Mesenchymal stem cell (in vitro differentiated cells and primary cell): ENCODE measurements around the gene RRP1.

Experiments used
- DNase-seq: peaks from one replicate; pipeline ENCODE4 v3.0.0-alpha.2; 2013
- H2AFZ ChIP-seq: one replicate; pipeline ENCODE4 v1.6.1; 2013; ENCODE audit warnings: low read depth, mild to moderate bottlenecking, control low read depth, inconsistent platforms, low read length, moderate library complexity
- H2AK5ac ChIP-seq: 2 replicates; pipeline ENCODE4 v1.6.1; 2013; ENCODE audit warnings: low read length, moderate library complexity, mild to moderate bottlenecking, inconsistent platforms; ENCODE audit not compliant: severe bottlenecking
- H2BK120ac ChIP-seq: one replicate; pipeline ENCODE4 v1.6.1; 2013; ENCODE audit warnings: low read depth, mild to moderate bottlenecking, inconsistent platforms, low read length, moderate library complexity
- H2BK12ac ChIP-seq, 2 experiments: one replicate each; pipeline ENCODE4 v1.6.1; 2013; ENCODE audit warnings: inconsistent platforms in 2 of 2, low read length in 2 of 2, mild to moderate bottlenecking in 2 of 2, moderate library complexity in 2 of 2, control low read depth in 1 of 2
- H2BK15ac ChIP-seq: one replicate; pipeline ENCODE4 v1.6.1; 2013; ENCODE audit warnings: mild to moderate bottlenecking, low read depth, inconsistent platforms; ENCODE audit not compliant: poor library complexity, severe bottlenecking
- H2BK5ac ChIP-seq: 2 replicates; pipeline ENCODE4 v1.6.1; 2013; ENCODE audit warnings: low read depth, mild to moderate bottlenecking, low read length, control low read depth, inconsistent platforms; ENCODE audit not compliant: poor library complexity, severe bottlenecking
- H3K14ac ChIP-seq, 2 experiments: one replicate each; pipeline ENCODE4 v1.6.1; 2013; ENCODE audit warnings: inconsistent platforms in 2 of 2, low read length in 2 of 2, control low read depth in 1 of 2, mild to moderate bottlenecking in 1 of 2, moderate library complexity in 1 of 2
- H3K18ac ChIP-seq, 2 experiments: one replicate each; pipeline ENCODE4 v1.6.1; 2013; ENCODE audit warnings: inconsistent platforms in 2 of 2, low read length in 2 of 2, control low read depth in 1 of 2, low read depth in 1 of 2, mild to moderate bottlenecking in 1 of 2
- H3K23ac ChIP-seq, 2 experiments: one replicate each; pipeline ENCODE4 v1.6.1; 2013; ENCODE audit warnings: inconsistent platforms in 2 of 2, low read length in 2 of 2, mild to moderate bottlenecking in 2 of 2, moderate library complexity in 2 of 2, control low read depth in 1 of 2
- H3K27ac ChIP-seq: 2 replicates; pipeline ENCODE4 v1.5.1; 2013; ENCODE audit warnings: mild to moderate bottlenecking, moderate library complexity, low read length, control low read depth, inconsistent platforms; ENCODE audit not compliant: poor library complexity, severe bottlenecking
- H3K27me3 ChIP-seq, 2 experiments: 2 replicates each; pipeline versions ENCODE4 v1.6.1 to v1.7.0; 2013; ENCODE audit warnings: low read length in 2 of 2, mild to moderate bottlenecking in 2 of 2, moderate library complexity in 2 of 2, control low read depth in 1 of 2, inconsistent platforms in 1 of 2; ENCODE audit not compliant: control insufficient read depth in 1 of 2, insufficient read depth in 1 of 2
- H3K36me3 ChIP-seq, 2 experiments: 2 replicates each; pipeline versions ENCODE4 v1.6.1 to v1.7.0; 2013; ENCODE audit warnings: low read length in 2 of 2, control low read depth in 1 of 2, inconsistent platforms in 1 of 2, low read depth in 1 of 2, mild to moderate bottlenecking in 1 of 2; ENCODE audit not compliant: insufficient read depth in 2 of 2, control insufficient read depth in 1 of 2
- H3K4ac ChIP-seq, 2 experiments: one replicate each; pipeline ENCODE4 v1.6.1; 2013; ENCODE audit warnings: inconsistent platforms in 2 of 2, low read length in 2 of 2, mild to moderate bottlenecking in 2 of 2, moderate library complexity in 2 of 2, control low read depth in 1 of 2, low read depth in 1 of 2
- H3K4me1 ChIP-seq: 2 replicates; pipeline ENCODE4 v1.6.1; 2013; ENCODE audit warnings: low read depth, low read length, control low read depth; ENCODE audit not compliant: control insufficient read depth, insufficient read depth
- H3K4me2 ChIP-seq: 2 replicates; pipeline ENCODE4 v1.6.1; 2013; ENCODE audit warnings: low read length, mild to moderate bottlenecking, inconsistent platforms; ENCODE audit not compliant: poor library complexity, severe bottlenecking
- H3K4me3 ChIP-seq, 2 experiments: 2 replicates each; pipeline versions ENCODE4 v1.5.1 to v1.7.0; 2013; ENCODE audit warnings: low read length in 2 of 2, mild to moderate bottlenecking in 2 of 2, control low read depth in 1 of 2, low read depth in 1 of 2; ENCODE audit not compliant: insufficient read depth in 1 of 2
- H3K79me1 ChIP-seq: replicated peaks from 2 replicates; pipeline ENCODE4 v1.6.1; 2013; ENCODE audit warnings: mild to moderate bottlenecking, control low read depth, low read length, inconsistent platforms; ENCODE audit not compliant: poor library complexity, severe bottlenecking
- H3K9ac ChIP-seq: 2 replicates; pipeline ENCODE4 v1.7.0; 2013; ENCODE audit warnings: mild to moderate bottlenecking, low read length, moderate library complexity
- H3K9me3 ChIP-seq: 2 replicates; pipeline ENCODE4 v1.7.0; 2013; ENCODE audit warnings: mild to moderate bottlenecking, low read length; ENCODE audit not compliant: control insufficient read depth
- H4K8ac ChIP-seq: one replicate; pipeline ENCODE4 v1.6.1; 2013; ENCODE audit warnings: inconsistent platforms, mild to moderate bottlenecking, low read length, moderate library complexity
- H4K91ac ChIP-seq: one replicate; pipeline ENCODE4 v1.6.1; 2013; ENCODE audit warnings: mild to moderate bottlenecking, low read length, inconsistent platforms
- WGBS: methylation state at CpG from one replicate; pipeline ENCODE4 v1.1.7; 2013; ENCODE audit warnings: mixed read lengths; 5-methylcytosine and 5-hydroxymethylcytosine counted together

The RRP1 gene

DNA sequence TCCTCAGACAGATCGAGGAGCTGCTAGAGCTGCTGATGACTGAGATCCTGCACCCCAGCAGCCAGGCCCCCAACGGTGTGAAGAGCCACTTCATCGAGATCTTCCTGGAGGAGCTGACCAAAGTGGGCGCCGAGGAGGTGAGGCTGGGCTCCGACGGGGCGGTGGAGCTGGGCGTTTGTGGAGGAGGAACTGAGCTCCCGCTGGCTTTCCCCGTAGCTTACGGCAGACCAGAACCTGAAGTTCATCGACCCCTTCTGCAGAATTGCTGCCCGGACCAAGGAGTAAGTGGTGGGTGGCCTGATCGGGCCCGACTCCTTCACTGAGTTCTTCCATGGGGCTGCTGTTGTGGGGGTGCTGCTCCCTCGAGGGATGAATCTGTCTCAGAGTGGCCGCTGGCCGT lies 8.0 kb downstream of the RRP1 start:
- no peak for DNase-seq
- peaks cover 6% of the 10 kb centered on the region for H3K4me1 ChIP-seq
- no peak overlapping the region for H2BK120ac ChIP-seq
- no peak overlapping the region for H2BK15ac ChIP-seq
- H2BK5ac ChIP-seq, result no peak overlapping the region
- H4K91ac ChIP-seq, result no peak overlapping the region
- H4K8ac ChIP-seq, result no peak overlapping the region
- peaks cover 97 to 100% of the 10 kb centered on the region in 2 experiments for H3K36me3 ChIP-seq
- H3K9me3 ChIP-seq, result no peaks in the 10 kb centered on the region
- no peak overlapping the region for H3K4ac ChIP-seq
- 97% methylated on average over 19 of the region's 19 CpGs for WGBS
- no peak overlapping the region for H3K14ac ChIP-seq
- no peak overlapping the region for H2AK5ac ChIP-seq
- H3K4me2 ChIP-seq, result no peak overlapping the region
- no peak overlapping the region for H3K18ac ChIP-seq
- no peak overlapping the region for H3K9ac ChIP-seq
- H3K4me3 ChIP-seq, result no peak overlapping the region
- H3K27ac ChIP-seq, result no peak overlapping the region
- H2AFZ ChIP-seq, result no peak overlapping the region
- no peak overlapping the region for H2BK12ac ChIP-seq
- peaks cover 61% of the 10 kb centered on the region for H3K79me1 ChIP-seq
- H3K23ac ChIP-seq, result no peak overlapping the region
- no peaks in the 10 kb centered on the region for H3K27me3 ChIP-seq

DNA sequence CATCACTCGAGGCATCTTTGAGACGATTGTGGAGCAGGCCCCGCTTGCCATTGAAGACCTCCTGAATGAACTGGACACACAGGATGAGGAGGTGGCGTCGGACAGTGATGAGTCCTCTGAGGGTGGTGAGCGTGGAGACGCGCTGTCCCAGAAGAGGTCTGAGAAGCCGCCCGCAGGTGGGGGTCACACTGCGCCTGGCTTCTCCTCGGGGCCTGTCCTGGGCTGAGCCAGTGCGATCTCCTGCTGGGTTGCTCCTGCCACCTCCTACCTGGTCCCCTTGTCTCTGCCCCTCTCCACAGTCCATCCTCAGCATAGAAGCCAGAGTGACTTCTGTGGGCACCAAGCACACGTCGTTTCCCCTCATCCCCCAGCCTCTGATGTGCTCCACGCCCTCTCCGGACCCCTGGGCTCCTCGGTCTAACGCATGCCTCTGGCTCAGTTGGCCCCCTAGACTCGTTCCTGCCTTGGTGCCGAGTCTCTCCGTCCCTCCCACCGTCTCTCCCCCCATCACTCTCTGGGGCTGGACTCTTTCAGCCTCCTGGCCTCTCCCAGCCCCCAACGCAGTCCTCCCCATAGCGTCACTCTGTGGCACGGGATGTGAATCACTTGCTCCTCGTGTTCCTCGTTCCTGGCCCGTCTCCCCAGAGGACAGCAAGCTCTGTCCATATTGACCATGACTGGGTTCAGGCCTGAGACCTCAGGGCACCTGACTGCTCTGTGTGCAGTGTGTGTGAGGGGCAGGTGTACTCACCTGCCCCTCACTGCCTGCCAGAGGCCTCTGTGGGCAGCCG lies 8.7 kb downstream of the RRP1 start:
- Histone ChIP-seq H2AFZ (no peak overlapping the region), H3K18ac (no peak overlapping the region), H3K9me3 (no peaks in the 10 kb centered on the region), H3K23ac (no peak overlapping the region), H2BK5ac (no peak overlapping the region), H2BK15ac (no peak overlapping the region), H3K79me1 (peaks cover 59% of the 10 kb centered on the region), H3K14ac (no peak overlapping the region), H3K27me3 (no peaks in the 10 kb centered on the region), H3K4me2 (no peak overlapping the region), H3K4ac (no peak overlapping the region), H2AK5ac (no peak overlapping the region), H4K8ac (no peak overlapping the region), H3K9ac (no peak overlapping the region), H4K91ac (no peak overlapping the region), H3K27ac (no peak overlapping the region), H2BK12ac (no peak overlapping the region), H3K4me3 (no peak overlapping the region), H3K4me1 (peaks cover 6% of the 10 kb centered on the region), H2BK120ac (no peak overlapping the region), H3K36me3 (peaks cover 97 to 100% of the 10 kb centered on the region in 2 experiments)
- 95% methylated on average over 30 of the region's 30 CpGs for WGBS
- DNase-seq, result no peak

DNA sequence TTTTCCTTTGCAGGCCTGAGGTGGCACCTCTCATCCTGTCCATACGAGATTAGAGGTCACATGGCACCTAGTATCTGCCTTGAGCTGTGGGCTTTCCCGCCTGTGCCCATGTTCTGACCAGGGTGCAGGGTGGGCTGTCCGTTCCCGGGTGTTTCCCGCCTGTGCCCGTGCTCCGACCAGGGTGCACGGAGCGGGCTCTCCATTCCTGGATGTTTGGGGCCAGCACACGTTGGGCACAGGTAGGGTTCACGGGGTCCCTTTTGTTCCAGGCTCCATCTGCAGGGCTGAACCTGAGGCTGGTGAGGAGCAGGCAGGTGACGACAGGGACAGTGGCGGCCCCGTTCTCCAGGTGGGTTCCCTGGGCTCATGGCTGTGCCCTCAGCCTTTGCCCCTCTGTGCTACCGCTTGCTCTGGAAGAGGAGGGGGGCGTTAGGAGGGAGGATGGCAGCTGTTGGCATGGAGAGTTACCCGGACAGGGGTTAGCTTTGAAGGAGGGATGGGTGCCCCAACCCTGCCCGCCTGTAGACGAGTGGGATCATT lies 10.0 kb downstream of the RRP1 start:
- Histone ChIP-seq H2BK12ac (no peak overlapping the region), H2AK5ac (no peak overlapping the region), H2BK15ac (no peak overlapping the region), H2AFZ (no peak overlapping the region), H2BK120ac (no peak overlapping the region), H3K27ac (no peak overlapping the region), H3K9me3 (no peaks in the 10 kb centered on the region), H3K4me1 (peaks cover 4% of the 10 kb centered on the region), H3K36me3 (peaks cover 97 to 98% of the 10 kb centered on the region in 2 experiments), H3K4me3 (no peak overlapping the region), H2BK5ac (no peak overlapping the region), H3K79me1 (peaks cover 47% of the 10 kb centered on the region), H4K91ac (no peak overlapping the region), H3K18ac (no peak overlapping the region), H3K23ac (no peak overlapping the region), H3K27me3 (no peaks in the 10 kb centered on the region), H3K4me2 (no peak overlapping the region), H4K8ac (no peak overlapping the region), H3K4ac (no peak overlapping the region), H3K9ac (no peak overlapping the region), H3K14ac (no peak overlapping the region)
- 96% methylated on average over 19 of the region's 19 CpGs for WGBS
- DNase-seq, result no peak

DNA sequence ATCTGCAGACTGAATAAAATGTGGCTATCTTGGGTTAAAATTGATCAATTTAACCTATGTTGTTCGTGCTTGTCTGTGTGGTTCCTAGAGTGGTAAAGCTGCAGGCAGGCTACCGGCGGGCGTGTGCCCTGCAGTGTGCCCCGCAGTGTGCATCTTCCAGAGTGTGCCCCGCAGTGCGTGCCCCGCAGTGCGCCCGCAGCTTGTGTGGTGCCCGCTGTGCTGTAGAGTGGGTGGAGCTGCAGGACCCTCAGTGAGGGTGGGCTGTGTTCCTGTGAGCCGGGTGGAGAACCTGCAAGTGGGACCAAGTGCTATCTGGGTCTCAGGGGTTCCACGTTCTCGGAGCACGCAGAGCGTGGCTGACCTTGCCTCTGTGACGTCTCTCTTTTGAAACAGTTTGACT lies 10.7 kb downstream of the RRP1 start:
- WGBS, result 97% methylated on average over 17 of the region's 17 CpGs
- no peak for DNase-seq
- no peak overlapping the region for H3K4me3 ChIP-seq

More for the DNA sequence above, 10.7 kb downstream of the RRP1 start:
- H4K91ac ChIP-seq, result no peak overlapping the region
- no peak overlapping the region for H2BK12ac ChIP-seq
- no peak overlapping the region for H2AK5ac ChIP-seq
- no peak overlapping the region for H3K14ac ChIP-seq
- H3K23ac ChIP-seq, result no peak overlapping the region
- no peak overlapping the region for H2AFZ ChIP-seq
- no peak overlapping the region for H3K27ac ChIP-seq
- H3K4me2 ChIP-seq, result no peak overlapping the region
- no peak overlapping the region for H2BK120ac ChIP-seq
- no peak overlapping the region for H3K9ac ChIP-seq
- no peak overlapping the region for H2BK5ac ChIP-seq
- no peak overlapping the region for H3K4ac ChIP-seq
- H3K27me3 ChIP-seq, result no peaks in the 10 kb centered on the region
- H3K9me3 ChIP-seq, result no peaks in the 10 kb centered on the region
- no peak overlapping the region for H3K18ac ChIP-seq
- peaks cover 2% of the 10 kb centered on the region for H3K4me1 ChIP-seq
- no peak overlapping the region for H2BK15ac ChIP-seq
- peaks cover 93 to 94% of the 10 kb centered on the region in 2 experiments for H3K36me3 ChIP-seq
- H4K8ac ChIP-seq, result no peak overlapping the region
- H3K79me1 ChIP-seq, result peaks cover 42% of the 10 kb centered on the region
